B cell (primary cell): Measurements from ENCODE around the gene NDFIP1. TPM values are rescaled to one million over a fixed set of nuclear protein-coding genes. Genes with fewer than 3 reads are reported as not detected.

Experiments
- ATAC-seq: fragments of 200-7000 bp; cut with Tn5 transposase; one replicate; pipeline ENCODE4 v1.10.0; 2021; ENCODE audit warnings: low read depth, mild to moderate bottlenecking, moderate number of reproducible peaks, moderate library complexity
- CTCF ChIA-PET: fragments of 350-600 bp; sonication (Branson Sonifier 250); formaldehyde crosslinking; loops from one replicate; lab custom pipeline; 2021; ENCODE audit warnings: antibody characterized with exemption, inconsistent platforms; lab: Charles Lee
- POLR2A ChIA-PET: fragments of 350-600 bp; sonication (Branson Sonifier 250); formaldehyde crosslinking; loops from one replicate; lab custom pipeline; 2021; ENCODE audit warnings: antibody characterized with exemption; lab: Charles Lee
- DNase-seq: peaks from one replicate; pipeline ENCODE4 v3.0.0; 2013
- H2AFZ ChIP-seq: 2 replicates; pipeline ENCODE4 v1.6.1; 2012; ENCODE audit warnings: mild to moderate bottlenecking, low read depth, low read length; ENCODE audit not compliant: insufficient read depth, poor library complexity, severe bottlenecking
- H3K27ac ChIP-seq, 2 donors: 1 replicate in 1 of 2; 2 replicates in 1 of 2; pipeline ENCODE4 v1.5.1; 2012 to 2013; ENCODE audit warnings: low read length in 2 of 2, mild to moderate bottlenecking in 2 of 2, moderate library complexity in 1 of 2
- H3K27me3 ChIP-seq, 4 experiments: fragments of 200-600 bp in 1 of 4; sonication (generic) in 1 of 4; replicated peaks in 1 of 4; 1 replicate in 2 of 4; 2 replicates in 2 of 4; pipeline versions ENCODE4 v1.6.1 to v1.7.0; 2013 to 2016; ENCODE audit warnings: low read length in 3 of 4, mild to moderate bottlenecking in 2 of 4, mixed read lengths in 1 of 4, moderate library complexity in 1 of 4; ENCODE audit not compliant: insufficient read depth in 4 of 4, control insufficient read depth in 3 of 4; ENCODE audit errors: control extremely low read depth in 1 of 4
- H3K36me3 ChIP-seq, 2 experiments: replicated peaks in 1 of 2; 1 replicate in 1 of 2; 2 replicates in 1 of 2; pipeline versions ENCODE4 v1.6.1 to v1.7.1; 2013; ENCODE audit warnings: low read length in 1 of 2; ENCODE audit not compliant: insufficient read depth in 2 of 2, control insufficient read depth in 1 of 2; ENCODE audit errors: control extremely low read depth in 1 of 2, extremely low read depth in 1 of 2
- H3K4me1 ChIP-seq, 2 donors: fragments of 200-600 bp in 1 of 2; sonication (generic) in 1 of 2; 1 replicate in 1 of 2; 2 replicates in 1 of 2; pipeline versions ENCODE4 v1.5.1 to v1.6.1; 2013 to 2017; ENCODE audit warnings: low read length in 2 of 2; ENCODE audit not compliant: control insufficient read depth in 2 of 2, insufficient read depth in 2 of 2
- H3K4me2 ChIP-seq: replicated peaks from 2 replicates; pipeline ENCODE3; 2012; ENCODE audit warnings: mild to moderate bottlenecking, low read depth, low read length; ENCODE audit not compliant: poor library complexity, severe bottlenecking
- H3K4me3 ChIP-seq, 5 experiments: fragments of 200-600 bp in 1 of 5; sonication (generic) in 1 of 5; 1 replicate in 3 of 5; 2 replicates in 2 of 5; pipeline versions ENCODE4 v1.5.1 to v1.7.0; 2011 to 2016; ENCODE audit warnings: low read length in 4 of 5, mild to moderate bottlenecking in 4 of 5, low read depth in 2 of 5, control low read depth in 1 of 5, moderate library complexity in 1 of 5; ENCODE audit not compliant: insufficient read depth in 1 of 5; ENCODE audit errors: control extremely low read depth in 1 of 5, extremely low read depth in 1 of 5
- H3K79me2 ChIP-seq: fragments of 200-600 bp; sonication (generic); one replicate; pipeline ENCODE4 v1.6.0; 2016; ENCODE audit warnings: low read length; ENCODE audit not compliant: control insufficient read depth, insufficient read depth
- H3K9ac ChIP-seq: fragments of 200-600 bp; sonication (generic); 2 replicates; pipeline ENCODE4 v1.6.1; 2017; ENCODE audit warnings: mild to moderate bottlenecking, low read length, moderate library complexity
- H3K9me3 ChIP-seq, 3 donors: one replicate each; pipeline versions ENCODE4 v1.6.1 to v1.7.1; 2013; ENCODE audit warnings: low read length in 2 of 3; ENCODE audit not compliant: control insufficient read depth in 2 of 3, insufficient read depth in 1 of 3; ENCODE audit errors: control extremely low read depth in 1 of 3
- H4K20me1 ChIP-seq: 2 replicates; pipeline ENCODE4 v1.6.0; 2012; ENCODE audit warnings: mild to moderate bottlenecking, low read length; ENCODE audit not compliant: insufficient read depth, control insufficient read depth, poor library complexity, severe bottlenecking
- H3K27ac Mint-ChIP-seq: one replicate; pipeline ENCODE4 v1.8.0; 2021; ENCODE audit warnings: mixed read lengths
- H3K27me3 Mint-ChIP-seq: one replicate; pipeline ENCODE4 v1.8.0; 2021; ENCODE audit warnings: mixed read lengths
- H3K4me1 Mint-ChIP-seq: one replicate; pipeline ENCODE4 v1.8.0; 2021; ENCODE audit warnings: mixed read lengths
- H3K4me3 Mint-ChIP-seq: one replicate; pipeline ENCODE4 v1.8.0; 2021; ENCODE audit warnings: mixed read lengths
- H3K9me3 Mint-ChIP-seq: one replicate; pipeline ENCODE4 v1.8.0; 2022; ENCODE audit warnings: mixed read lengths; ENCODE audit not compliant: insufficient read depth
- CTCF ChIP-seq: fragments of 200-600 bp; IDR thresholded peaks from one replicate; pipeline ENCODE4 v1.8.0; 2022; ENCODE audit warnings: antibody characterized with exemption, mild to moderate bottlenecking
- EZH2 ChIP-seq: IDR thresholded peaks from 2 replicates; pipeline ENCODE4 v1.6.1; 2012; ENCODE audit warnings: borderline replicate concordance, low read depth, mild to moderate bottlenecking, moderate library complexity, low read length; ENCODE audit not compliant: insufficient read depth, poor library complexity, severe bottlenecking
- WGBS: methylation state at CpG from one replicate; pipeline ENCODE4 v1.1.5; 2013; ENCODE audit warnings: missing lambda C conversion rate; ENCODE audit not compliant: insufficient coverage; 5-methylcytosine and 5-hydroxymethylcytosine counted together
- intact Hi-C: fragments of 100-400 bp; cut with micrococcal nuclease; formaldehyde crosslinking; loops from one replicate; pipeline ENCODE4 v1.10.0; 2022
- polyA plus RNA-seq: library from polyadenylated mRNA; depleted of rRNA; stranded (reverse); fragments of >200 nt; gene quantifications from 2 replicates; pipeline ENCODE4 v1.2.3, GENCODE V29; 2012
- total RNA-seq, 2 donors: library from RNA; stranded (reverse); fragments of 120-200 nt in 1 of 2; gene quantifications; 1 replicate in 1 of 2; 2 replicates in 1 of 2; pipeline versions ENCODE4 v1.2.3 to v1.2.4, GENCODE V29; 2013 to 2022

The NDFIP1 gene
- total and polyA plus RNA-seq, 2 donors (not counting 1 experiment from before 2014, with no cell fraction given): 10.6 to 34.6 TPM

- H3K27ac Mint-ChIP-seq: no peak overlapping the region
- no peak overlapping the region for H3K4me3 Mint-ChIP-seq
- ATAC-seq (no peak), DNase-seq (no peak)
- no peaks in the 10 kb centered on the region for H3K9me3 Mint-ChIP-seq
- Histone ChIP-seq H2AFZ (no peak overlapping the region), H4K20me1 (no peaks in the 10 kb centered on the region), H3K27me3 (no peaks in the 10 kb centered on the region), H3K27ac (no peak overlapping the region), H3K9me3 (no peaks in the 10 kb centered on the region), H3K9ac (no peak overlapping the region), H3K4me1 (peaks cover 0 to 4% of the 10 kb centered on the region in 2 donors), H3K4me3 (no peak overlapping the region), H3K4me2 (no peak overlapping the region), H3K79me2 (no peaks in the 10 kb centered on the region), H3K36me3 (no peaks in the 10 kb centered on the region)
- intact Hi-C loops: no loop called here
- H3K27me3 Mint-ChIP-seq: peaks cover 11% of the 10 kb centered on the region
- WGBS: 90% methylated on average over 2 of the region's 3 CpGs
- ChIA-PET POLR2A (no interaction called here), CTCF (interaction anchor here (0.6 kb wide), 1 partner anchor 105 kb away, joined by 3 read pairs; no protein-coding TSS in a partner anchor)
- H3K4me1 Mint-ChIP-seq: peaks cover 8% of the 10 kb centered on the region
- TF ChIP-seq EZH2: no peak
- no peak for TF ChIP-seq CTCF
Observed at GRCh38 chr5:142096382-142096781, 12.2 kb upstream of the NDFIP1 start.

- Histone ChIP-seq H2AFZ (no peak overlapping the region), H3K4me3 (no peak overlapping the region), H3K4me2 (no peak overlapping the region), H3K36me3 (no peaks in the 10 kb centered on the region), H3K27me3 (no peaks in the 10 kb centered on the region), H3K4me1 (peaks cover 0 to 4% of the 10 kb centered on the region in 2 donors), H3K79me2 (no peaks in the 10 kb centered on the region), H3K27ac (no peak overlapping the region), H3K9ac (no peak overlapping the region), H3K9me3 (no peaks in the 10 kb centered on the region), H4K20me1 (no peaks in the 10 kb centered on the region)
- H3K4me1 Mint-ChIP-seq: peaks cover 8% of the 10 kb centered on the region
- no peak for TF ChIP-seq CTCF
- TF ChIP-seq EZH2: no peak
- H3K9me3 Mint-ChIP-seq: no peaks in the 10 kb centered on the region
- CTCF ChIA-PET: no interaction called here
- peaks cover 11% of the 10 kb centered on the region for H3K27me3 Mint-ChIP-seq
- 93% methylated on average over 8 of the region's 9 CpGs for WGBS
- no peak overlapping the region for H3K27ac Mint-ChIP-seq
- no peak overlapping the region for H3K4me3 Mint-ChIP-seq
- DNase-seq (no peak), ATAC-seq (no peak)
- intact Hi-C loops: no loop called here
- POLR2A ChIA-PET: no interaction called here
Observed at GRCh38 chr5:142097681-142098080, 10.9 kb upstream of the NDFIP1 start.
